Small intestine (tissue), 7 donors: Measurements from ENCODE around the gene ZYG11A. TPM values are rescaled to one million over a fixed set of nuclear protein-coding genes. Genes with fewer than 3 reads are reported as not detected.

Experiments
- DNase-seq, 2 donors: peaks; one replicate each; pipeline versions ENCODE4 v3.0.0 to v3.0.0-alpha.2; 2013
- FAIRE-seq: peaks from 2 replicates; lab custom pipeline; 2012; peaks lifted over from hg19 to GRCh38; lab: Jason Lieb, UNC
- H3K27ac ChIP-seq, 3 donors: one replicate each; pipeline ENCODE4 v1.5.1; 2013; ENCODE audit warnings: low read length in 2 of 3, mild to moderate bottlenecking in 2 of 3, control low read depth in 1 of 3, inconsistent platforms in 1 of 3, low read depth in 1 of 3, moderate library complexity in 1 of 3
- H3K27me3 ChIP-seq, 3 donors: one replicate each; pipeline ENCODE4 v1.6.1; 2013; ENCODE audit warnings: low read length in 3 of 3, inconsistent platforms in 1 of 3; ENCODE audit not compliant: control insufficient read depth in 3 of 3, insufficient read depth in 3 of 3
- H3K36me3 ChIP-seq, 3 donors: one replicate each; pipeline ENCODE4 v1.6.1; 2013; ENCODE audit warnings: low read length in 3 of 3, inconsistent platforms in 1 of 3, low read depth in 1 of 3, mild to moderate bottlenecking in 1 of 3, moderate library complexity in 1 of 3; ENCODE audit not compliant: control insufficient read depth in 3 of 3, insufficient read depth in 2 of 3
- H3K4me1 ChIP-seq, 3 donors: one replicate each; pipeline ENCODE4 v1.6.1; 2013; ENCODE audit warnings: low read length in 2 of 3, inconsistent platforms in 1 of 3, low read depth in 1 of 3, mild to moderate bottlenecking in 1 of 3, moderate library complexity in 1 of 3; ENCODE audit not compliant: control insufficient read depth in 3 of 3, insufficient read depth in 2 of 3
- H3K4me3 ChIP-seq, 3 donors: one replicate each; pipeline ENCODE4 v1.5.1; 2013; ENCODE audit warnings: low read length in 3 of 3, control low read depth in 1 of 3, inconsistent platforms in 1 of 3, low read depth in 1 of 3, mild to moderate bottlenecking in 1 of 3, moderate library complexity in 1 of 3
- H3K9me3 ChIP-seq, 2 donors: one replicate each; pipeline ENCODE4 v1.6.1; 2013; ENCODE audit warnings: low read depth in 1 of 2, low read length in 1 of 2; ENCODE audit not compliant: control insufficient read depth in 2 of 2, insufficient read depth in 1 of 2
- WGBS, 3 donors: extraction: QIAGEN DNeasy Blood & Tissue Kit; methylation state at CpG; one replicate each; pipeline ENCODE4 v1.1.7; 2013; 5-methylcytosine and 5-hydroxymethylcytosine counted together
- polyA plus RNA-seq, 4 donors: library from polyadenylated mRNA; stranded (reverse) in 3 of 4; unstranded in 1 of 4; fragments of 200-250 nt in 3 of 4; fragments of 120-200 nt in 1 of 4; gene quantifications; one replicate each; pipeline versions ENCODE4 v1.2.1 to v1.2.3, GENCODE V29; 2013
- donor health status: healthy with polysubstance abuse.
- donor health status: control.
- donor health status: control.
- donor health status: Bipolar disorder and iron deficiency.
- donor health status: healthy.

ZYG11A gene
- polyA plus RNA-seq, 4 donors, result 0.09 to 0.22 TPM; not detected in 2

DNA sequence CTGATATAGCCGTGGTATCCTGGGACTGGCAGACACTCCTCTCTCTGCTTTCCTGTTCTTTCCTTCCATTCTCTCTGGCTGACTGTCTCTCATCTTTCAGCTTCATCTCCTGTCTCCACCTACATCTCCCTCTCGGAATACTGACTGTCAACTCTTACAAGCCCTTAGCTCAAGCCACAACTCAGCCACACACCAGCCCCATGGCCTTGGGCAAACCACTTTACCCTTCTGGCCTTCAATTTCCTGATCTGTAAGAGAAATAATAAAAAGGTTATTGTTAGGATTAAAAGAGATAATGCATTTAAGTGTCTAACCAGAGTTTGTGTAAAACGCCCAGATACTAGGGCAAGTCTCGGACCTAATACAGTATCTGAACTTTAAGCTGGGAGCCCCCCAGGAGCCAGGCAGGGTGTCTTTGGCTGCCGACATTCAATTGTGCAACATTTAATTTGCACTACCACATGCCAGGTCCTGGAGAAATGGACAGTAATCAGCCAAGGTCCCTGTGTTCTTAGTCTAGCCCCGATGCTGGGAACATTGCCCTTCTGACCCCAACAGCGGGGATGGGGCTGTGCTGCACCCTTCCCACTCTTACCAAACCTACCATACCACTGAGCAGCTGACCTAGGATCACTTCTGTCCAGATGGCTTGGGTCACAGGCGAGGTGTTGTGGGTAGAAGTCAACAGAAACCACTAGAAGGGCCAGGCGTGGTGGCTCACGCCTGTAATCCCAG lies 73.8 kb downstream of the ZYG11A start:
- DNase-seq (no peak), FAIRE-seq (no peak)
- H3K4me1 ChIP-seq, result peaks cover 0 to 3% (median 3%) of the 10 kb centered on the region in 3 donors
- peaks cover 0 to 37% (median 4%) of the 10 kb centered on the region in 3 donors for H3K36me3 ChIP-seq
- no peaks in the 10 kb centered on the region for H3K9me3 ChIP-seq
- H3K27me3 ChIP-seq, result no peaks in the 10 kb centered on the region
- no peak overlapping the region for H3K4me3 ChIP-seq
- H3K27ac ChIP-seq, result no peak overlapping the region
- WGBS, 3 donors, result 79 to 82% (median 82%) methylated on average over 10 of the region's 10 CpGs

- Histone ChIP-seq H3K4me1 (peaks cover 0 to 5% (median 3%) of the 10 kb centered on the region in 3 donors), H3K27me3 (no peaks in the 10 kb centered on the region), H3K27ac (no peak overlapping the region), H3K9me3 (no peaks in the 10 kb centered on the region), H3K4me3 (no peak overlapping the region), H3K36me3 (peaks cover 0 to 34% (median 2%) of the 10 kb centered on the region in 3 donors)
- FAIRE-seq (no peak), DNase-seq (peak in 1 of 2 donors; percentile 29)
- 77 to 97% (median 94%) methylated on average over 7 of the region's 7 CpGs for WGBS, 3 donors
Observed at GRCh38 chr1:52917156-52917555, 74.6 kb downstream of the ZYG11A start.

DNA sequence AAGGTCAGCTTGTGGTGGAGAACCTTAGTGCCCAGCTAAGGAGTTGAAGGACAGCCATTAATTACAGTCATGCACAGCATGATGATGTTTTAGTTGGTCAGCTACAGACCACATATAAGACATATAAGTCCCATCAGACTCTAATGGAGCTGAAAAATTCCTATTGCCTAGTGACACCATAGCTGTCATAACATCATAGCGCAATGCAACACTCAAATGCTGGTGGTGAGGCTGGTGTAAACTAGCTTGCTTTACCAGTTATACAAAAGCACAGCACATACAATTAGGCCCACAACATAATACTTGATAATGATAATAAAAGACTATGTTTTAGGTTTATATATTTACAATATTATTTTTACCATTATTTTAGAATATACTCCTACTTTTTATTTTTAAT lies 75.0 kb downstream of the ZYG11A start:
- H3K4me3 ChIP-seq, result no peak overlapping the region
- no peaks in the 10 kb centered on the region for H3K9me3 ChIP-seq
- WGBS, 3 donors, result 92 to 100% (median 96%) methylated on average over 1 of the region's 1 CpG
- H3K27ac ChIP-seq, result no peak overlapping the region
- peaks cover 0 to 34% (median 2%) of the 10 kb centered on the region in 3 donors for H3K36me3 ChIP-seq
- DNase-seq, result no peak
- H3K27me3 ChIP-seq, result no peaks in the 10 kb centered on the region
- FAIRE-seq, result no peak
- peaks cover 0 to 7% (median 3%) of the 10 kb centered on the region in 3 donors for H3K4me1 ChIP-seq

- WGBS, 3 donors, result 73 to 85% (median 74%) methylated on average over 6 of the region's 6 CpGs
- H3K4me1 ChIP-seq, result peaks cover 0 to 7% (median 3%) of the 10 kb centered on the region in 3 donors
- H3K36me3 ChIP-seq, result peaks cover 0 to 34% (median 1%) of the 10 kb centered on the region in 3 donors
- no peak overlapping the region for H3K4me3 ChIP-seq
- H3K9me3 ChIP-seq, result no peaks in the 10 kb centered on the region
- FAIRE-seq, result no peak
- no peak overlapping the region for H3K27ac ChIP-seq
- no peak for DNase-seq
- H3K27me3 ChIP-seq, result no peaks in the 10 kb centered on the region
Observed at GRCh38 chr1:52918201-52918600, 75.6 kb downstream of the ZYG11A start.

GRCh38 chr1:52919051-52919722 lies 76.6 kb downstream of the ZYG11A start:
- peaks cover 0 to 7% (median 3%) of the 10 kb centered on the region in 3 donors for H3K4me1 ChIP-seq
- WGBS, 3 donors, result 84 to 90% (median 90%) methylated on average over 7 of the region's 7 CpGs
- H3K4me3 ChIP-seq, result no peak overlapping the region
- no peaks in the 10 kb centered on the region for H3K27me3 ChIP-seq
- peaks cover 0 to 30% (median 0%) of the 10 kb centered on the region in 3 donors for H3K36me3 ChIP-seq
- FAIRE-seq (no peak), DNase-seq (peak in 1 of 2 donors; percentile 41)
- no peaks in the 10 kb centered on the region for H3K9me3 ChIP-seq
- H3K27ac ChIP-seq, result no peak overlapping the region

- Histone ChIP-seq H3K27ac (no peak overlapping the region), H3K4me3 (no peak overlapping the region)
- FAIRE-seq, result no peak
Observed at GRCh38 chr1:52919723-52920483, 77.3 kb downstream of the ZYG11A start.

GRCh38 chr1:52920791-52921291 lies 78.3 kb downstream of the ZYG11A start:
- no peaks in the 10 kb centered on the region for H3K9me3 ChIP-seq
- peaks cover 0 to 11% (median 3%) of the 10 kb centered on the region in 3 donors for H3K4me1 ChIP-seq
- no peak for FAIRE-seq
- no peaks in the 10 kb centered on the region for H3K27me3 ChIP-seq
- DNase-seq, result peak; percentile 34 to 69
- 17 to 34% (median 31%) methylated on average over 34 to 35 of the region's 35 CpGs for WGBS, 3 donors
- H3K4me3 ChIP-seq, result peak overlapping the region; percentile 43 to 83 (median 68)
- peaks cover 0 to 16% (median 0%) of the 10 kb centered on the region in 3 donors for H3K36me3 ChIP-seq
- H3K27ac ChIP-seq, result peak overlapping the region; percentile 83 to 88 (median 83)

More at GRCh38 chr1:52919723-52920483, 77.3 kb downstream of the ZYG11A start:
- H3K9me3 ChIP-seq, result no peaks in the 10 kb centered on the region
- no peaks in the 10 kb centered on the region for H3K27me3 ChIP-seq
- WGBS, 3 donors, result 86 to 89% (median 88%) methylated on average over 10 of the region's 10 CpGs
- peaks cover 0 to 7% (median 3%) of the 10 kb centered on the region in 3 donors for H3K4me1 ChIP-seq
- peaks cover 0 to 23% (median 0%) of the 10 kb centered on the region in 3 donors for H3K36me3 ChIP-seq
- DNase-seq, result no peak

- Histone ChIP-seq H3K4me1 (peaks cover 0 to 10% (median 2%) of the 10 kb centered on the region in 3 donors), H3K36me3 (peaks cover 0 to 2% (median 0%) of the 10 kb centered on the region in 3 donors), H3K27me3 (no peaks in the 10 kb centered on the region), H3K9me3 (no peaks in the 10 kb centered on the region), H3K27ac (no peak overlapping the region), H3K4me3 (no peak overlapping the region)
- DNase-seq (peak; percentile 28 to 83), FAIRE-seq (no peak)
- 7 to 45% (median 25%) methylated on average over 5 of the region's 5 CpGs for WGBS, 3 donors
Observed at GRCh38 chr1:52925571-52926005, 83.0 kb downstream of the ZYG11A start.
